K562 (cell line): ENCODE measurements around the gene C6orf47. TPM values are rescaled to one million over a fixed set of nuclear protein-coding genes. Genes with fewer than 3 reads are reported as not detected.

Experiments
- ETV6 ChIP-seq, 3 experiments: fragments of 150-350 bp in 1 of 3; sonication (generic) in 1 of 3; formaldehyde crosslinking in 1 of 3; IDR thresholded peaks; 2 replicates each; pipeline versions ENCODE4 v1.6.1 to v1.8.0; 2014 to 2022; ENCODE audit warnings: borderline replicate concordance in 2 of 3, low read depth in 2 of 3, antibody characterized with exemption in 1 of 3, low read length in 1 of 3, mild to moderate bottlenecking in 1 of 3, missing genetic modification reagents in 1 of 3
- KLF13 ChIP-seq: fragments of 450-650 bp; IDR thresholded peaks from 2 replicates; pipeline ENCODE4 v1.6.1; 2016; ENCODE audit warnings: missing genetic modification characterization, low read depth, mild to moderate bottlenecking, missing compliant biosample characterization, moderate library complexity, borderline replicate concordance
- MNT ChIP-seq, 2 experiments: fragments of 450-650 bp; conservative IDR thresholded peaks; 2 replicates each; pipeline ENCODE4 v1.6.1; 2017; ENCODE audit warnings: mild to moderate bottlenecking in 2 of 2, moderate library complexity in 2 of 2
- RERE ChIP-seq: sonication (generic); formaldehyde crosslinking; IDR thresholded peaks from 2 replicates; pipeline ENCODE4 v1.8.0; 2023; ENCODE audit warnings: missing genetic modification reagents, mild to moderate bottlenecking, borderline replicate concordance
- SETDB1 ChIP-seq: IDR thresholded peaks from one replicate; pipeline ENCODE4 v1.6.1; 2012; ENCODE audit warnings: low read length, control low read depth, inconsistent platforms
- SREBF1 ChIP-seq: fragments of 150-350 bp; IDR thresholded peaks from 2 replicates; pipeline ENCODE4 v1.6.1; 2014; ENCODE audit warnings: antibody characterized with exemption, low read depth, low read length, borderline replicate concordance
- ZBTB33 ChIP-seq: sonication (generic); formaldehyde crosslinking; IDR thresholded peaks from 2 replicates; pipeline ENCODE4 v1.8.1; 2023; ENCODE audit warnings: mild to moderate bottlenecking, missing genetic modification reagents
- ZNF354B ChIP-seq: fragments of 250-450 bp; sonication (Bioruptor Pico); IDR thresholded peaks from 2 replicates; pipeline ENCODE4 v1.4.0; 2020
- ZNF740 ChIP-seq, 3 experiments: fragments of 200-800 bp in 1 of 3; sonication (Bioruptor generic) in 1 of 3; sonication (generic) in 1 of 3; formaldehyde crosslinking in 1 of 3; IDR thresholded peaks; 2 replicates each; pipeline versions ENCODE4 v1.6.1 to v1.8.0; 2016 to 2022; ENCODE audit warnings: mild to moderate bottlenecking in 2 of 3, missing compliant biosample characterization in 2 of 3, missing genetic modification characterization in 2 of 3, missing genetic modification reagents in 1 of 3
- polyA plus RNA-seq, 8 experiments: library from polyadenylated mRNA; depleted of rRNA in 4 of 8; stranded (reverse) in 5 of 8; unstranded in 3 of 8; fragments of >200 nt; fragmentation: Nextera tagmentation in 2 of 8; fragmentation: Illumina TruSeq in 1 of 8; extraction: Ambion mirVana in 2 of 8; extraction: Trizol in 1 of 8; gene quantifications; 2 replicates each; pipeline versions ENCODE4 v1.2.1 to v1.2.3, GENCODE V29; 2011 to 2014; ENCODE audit warnings: inconsistent platforms in 1 of 8, missing spikeins in 1 of 8
- total RNA-seq, 7 experiments: library from RNA; depleted of rRNA in 6 of 7; stranded (reverse); fragments of >200 nt in 6 of 7; fragmentation: Illumina TruSeq in 2 of 7; extraction: Trizol in 2 of 7; gene quantifications; 2 replicates each; pipeline versions ENCODE4 v1.2.1 to v1.2.3, GENCODE V29; 2011 to 2021; ENCODE audit warnings: low replicate concordance in 1 of 7

The C6orf47 gene
- total and polyA plus RNA-seq, 9 of the 15 experiments (the other 6 are each of a cell fraction or from before 2014, with no cell fraction given): 0.14 to 43.8 (median 27.0) TPM

- TF ChIP-seq SREBF1 (peak; percentile 91), MNT (conservative IDR thresholded peaks at IDR 0.05) (peak; percentile 76 to 91), ZBTB33 (CRISPR knock-in tag) (peak; percentile 79; the same call in 1 of the 2 replicates), SETDB1 (peak; percentile 41), RERE (CRISPR knock-in tag) (no peak), ZNF354B (CRISPR knock-in tag) (no peak), KLF13 (tag) (peak; percentile 53; the same call in 1 of the 2 replicates), ZNF740 (CRISPR knock-in tag; IDR thresholded peaks at IDR 0.05) (peak; percentile 70), ZNF740 (tag; IDR thresholded peaks at IDR 0.05) (no peak), ETV6 (IDR thresholded peaks at IDR 0.05; ENCODE audit: borderline replicate concordance in 1 of 2, low read depth in 2 of 2, low read length in 1 of 2) (peak in 1 of 2 experiments; percentile 67; a peak in 1 of 4 replicates), ETV6 (CRISPR knock-in tag; IDR thresholded peaks at IDR 0.05; ENCODE audit: borderline replicate concordance) (no peak)
These were observed 42.5 kb upstream of the C6orf47 start, which contains the start of gene ABHD16A (continued) for GRCh38 chr6:31702819-31703716.
